ENCODE measurements around the gene NR2C2.

- TF ChIP-seq CTCF (IDR thresholded peaks at IDR 0.05) (no peak), POLR2A (IDR thresholded peaks at IDR 0.05) (no peak)
Measured at GRCh38 chr3:15023719-15024118, 76.3 kb downstream of the NR2C2 start.
